GM21786 (cell line): ENCODE results near the gene CACNA2D3.
"Not testable (repeated sequence)": the region's sequence is repeated elsewhere in the genome, so short reads cannot be mapped to it uniquely, and the experiment has no call there.

Experiments
- ATAC-seq: cut with Tn5 transposase; IDR thresholded peaks from one replicate; pipeline ENCODE4 v1.9.1; 2021; ENCODE audit not compliant: unreplicated experiment

The CACNA2D3 gene

DNA sequence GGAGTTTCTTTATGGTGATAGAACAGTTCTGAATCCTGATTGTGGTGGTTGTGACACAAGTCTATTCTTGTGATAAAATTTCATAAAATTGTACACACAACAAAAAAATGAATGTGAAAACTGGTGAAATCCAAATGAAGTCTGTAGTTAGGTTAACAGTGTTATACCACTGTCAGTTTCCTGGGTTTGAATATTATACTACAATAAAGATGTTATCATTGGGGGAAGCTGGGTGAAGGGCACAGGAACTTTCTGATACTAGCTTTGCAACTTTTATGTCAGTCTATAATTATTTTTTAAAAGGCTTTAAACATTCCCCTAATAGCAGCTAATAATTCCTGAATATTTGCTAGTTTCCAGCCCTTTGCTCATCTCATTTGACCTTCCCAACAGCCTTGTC, 485.7 kb downstream of the CACNA2D3 start:
- no peak for ATAC-seq

GRCh38 chr3:54619053-54619452, 496.7 kb downstream of the CACNA2D3 start:
- no peak for ATAC-seq

- no peak for ATAC-seq
Measured at GRCh38 chr3:54619531-54619930, 497.2 kb downstream of the CACNA2D3 start.

DNA sequence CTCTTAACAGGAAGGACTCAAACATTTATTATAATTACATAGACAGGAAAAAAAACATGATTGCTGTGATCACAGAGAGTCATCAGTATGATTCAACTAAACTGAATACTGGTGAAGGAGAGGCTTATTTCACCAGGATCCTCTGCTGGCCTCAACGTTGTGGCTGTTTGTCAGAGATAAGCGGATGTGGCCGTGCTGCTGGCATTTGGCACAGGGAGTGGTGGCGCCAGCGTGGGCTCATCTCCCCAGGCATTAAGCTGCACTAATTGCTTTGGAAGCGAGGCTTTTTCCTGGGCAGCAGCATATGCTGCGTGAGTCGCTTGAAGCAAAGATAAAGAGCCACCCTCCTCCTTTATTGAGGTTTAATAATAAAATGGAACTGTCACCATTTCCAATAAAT, 498.8 kb downstream of the CACNA2D3 start:
- ATAC-seq: no peak

GRCh38 chr3:54622678-54623077, 500.3 kb downstream of the CACNA2D3 start:
- no peak for ATAC-seq

- ATAC-seq: no peak
Measured at GRCh38 chr3:54625805-54626787, 503.7 kb downstream of the CACNA2D3 start.

DNA sequence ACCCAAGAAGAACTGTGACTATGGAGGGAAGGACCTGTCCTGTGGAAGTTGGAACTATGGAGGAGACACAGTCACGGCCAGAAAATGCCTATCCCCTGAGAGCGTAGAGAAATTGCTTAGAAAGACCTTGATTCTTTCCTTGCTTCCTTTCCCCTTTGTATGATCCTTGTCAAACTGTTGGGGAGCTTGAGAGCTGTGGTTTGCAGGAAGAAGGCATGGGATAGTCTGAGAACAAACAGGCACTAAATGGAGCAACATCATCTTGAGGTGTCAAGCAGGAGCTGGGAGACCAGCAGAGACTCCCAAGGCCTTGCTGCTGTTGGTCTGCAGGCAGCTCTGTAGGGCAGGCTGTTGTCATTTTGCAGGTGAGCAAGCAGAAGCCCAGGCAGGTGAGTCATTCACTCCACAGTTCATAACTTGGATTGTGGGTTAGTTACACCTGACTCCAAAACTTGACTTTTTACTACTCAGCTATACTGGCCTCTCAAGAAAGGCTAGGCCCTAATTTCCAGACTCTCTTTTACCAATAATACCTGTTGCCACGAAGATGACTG, 506.6 kb downstream of the CACNA2D3 start:
- no peak for ATAC-seq

DNA sequence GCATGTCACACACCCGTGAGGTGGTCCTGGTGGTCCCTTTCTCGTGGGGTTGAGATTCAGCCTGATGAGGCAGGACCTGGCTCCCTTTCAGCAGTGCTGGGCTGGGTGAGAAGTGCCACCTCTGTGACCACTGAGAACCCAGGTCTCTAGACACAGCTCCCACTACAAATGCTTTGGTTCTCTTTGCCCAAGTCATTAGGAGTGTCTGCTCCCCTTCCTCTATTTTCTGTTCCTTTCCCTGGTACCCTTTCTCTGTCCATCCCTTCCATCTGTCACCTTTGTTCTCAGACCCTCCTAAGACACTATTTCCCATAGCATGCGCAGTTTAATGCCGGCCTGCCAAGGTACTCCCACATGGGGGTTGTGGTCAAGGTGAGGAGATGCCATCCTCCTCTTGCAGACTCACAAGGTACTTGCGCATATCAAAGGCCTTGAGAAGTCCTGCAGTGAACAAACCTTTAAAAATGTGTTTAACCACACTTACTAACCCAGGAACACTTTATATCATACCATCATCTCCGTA, 507.8 kb downstream of the CACNA2D3 start:
- ATAC-seq: no peak

DNA sequence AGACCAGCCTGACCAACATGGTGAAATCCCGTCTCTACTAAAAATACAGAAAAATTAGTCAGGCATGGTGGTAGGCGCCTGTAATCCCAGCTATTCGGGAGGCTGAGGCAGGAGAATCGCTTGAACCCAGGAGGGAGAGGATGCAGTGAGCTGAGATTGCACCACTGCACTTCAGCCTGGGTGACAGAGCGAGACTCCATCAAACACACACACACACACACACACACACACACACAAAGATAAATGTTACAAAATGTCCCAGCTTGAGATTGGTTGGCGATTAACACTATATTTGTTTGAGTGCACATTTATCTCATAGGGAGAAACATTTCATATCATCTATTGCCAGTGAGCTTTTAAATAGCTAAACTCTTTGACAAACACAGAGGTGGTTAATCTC, 508.6 kb downstream of the CACNA2D3 start:
- ATAC-seq: not testable (repeated sequence)

DNA sequence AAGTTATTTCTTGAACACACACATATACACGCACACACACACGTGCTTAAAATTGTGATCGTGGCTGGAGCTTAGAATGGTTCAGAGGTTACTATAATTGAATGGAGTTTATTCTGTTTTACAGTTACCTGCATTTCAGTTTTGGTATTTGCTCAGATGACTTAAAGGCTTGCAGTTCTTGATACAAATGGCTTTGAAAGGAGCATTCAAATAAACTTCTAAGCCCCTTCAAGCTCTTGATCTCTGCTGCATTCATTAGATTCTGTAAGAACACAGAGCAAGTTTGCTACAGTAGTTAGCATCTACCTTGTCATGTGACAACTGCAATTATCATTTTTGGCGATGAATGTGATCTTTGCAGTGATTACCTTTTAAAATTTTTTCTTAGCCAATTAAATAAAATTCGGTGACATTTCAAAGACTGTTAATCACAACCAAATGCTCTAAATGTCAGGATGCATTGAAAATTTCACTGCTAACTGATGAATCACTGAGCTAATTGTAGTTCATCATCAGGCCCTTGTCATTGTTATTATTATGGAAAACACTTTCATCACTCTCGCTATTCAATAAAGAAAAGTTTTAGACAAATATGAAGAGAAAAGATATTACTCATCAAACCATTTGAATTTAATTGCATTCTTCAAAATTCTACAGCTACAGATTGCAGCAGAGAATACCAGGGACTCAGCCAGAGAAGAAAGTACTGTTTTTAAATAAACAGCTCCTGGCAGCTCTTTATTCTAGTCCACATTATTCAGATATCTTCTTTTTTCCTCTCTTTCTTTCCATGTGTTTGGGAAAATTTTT, 509.4 kb downstream of the CACNA2D3 start:
- no peak for ATAC-seq

DNA sequence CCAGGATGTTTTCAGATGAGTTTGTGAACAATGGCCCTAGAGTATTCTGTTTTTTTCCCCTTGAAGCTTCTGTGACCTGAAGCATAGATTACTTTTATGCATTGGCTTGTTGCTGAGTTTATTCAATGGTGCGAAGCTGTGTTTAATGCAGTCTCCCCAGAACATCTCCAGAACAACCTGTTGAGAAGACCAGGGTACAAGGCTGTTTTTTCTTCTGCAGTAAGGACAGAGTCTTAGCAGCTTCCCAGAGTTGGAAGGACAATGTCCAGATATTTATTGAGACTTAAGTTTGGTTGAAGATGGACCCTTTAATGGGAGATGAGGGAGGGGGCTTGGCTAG, 509.9 kb downstream of the CACNA2D3 start:
- ATAC-seq: no peak

GRCh38 chr3:54632834-54633233, 510.5 kb downstream of the CACNA2D3 start:
- ATAC-seq: no peak

DNA sequence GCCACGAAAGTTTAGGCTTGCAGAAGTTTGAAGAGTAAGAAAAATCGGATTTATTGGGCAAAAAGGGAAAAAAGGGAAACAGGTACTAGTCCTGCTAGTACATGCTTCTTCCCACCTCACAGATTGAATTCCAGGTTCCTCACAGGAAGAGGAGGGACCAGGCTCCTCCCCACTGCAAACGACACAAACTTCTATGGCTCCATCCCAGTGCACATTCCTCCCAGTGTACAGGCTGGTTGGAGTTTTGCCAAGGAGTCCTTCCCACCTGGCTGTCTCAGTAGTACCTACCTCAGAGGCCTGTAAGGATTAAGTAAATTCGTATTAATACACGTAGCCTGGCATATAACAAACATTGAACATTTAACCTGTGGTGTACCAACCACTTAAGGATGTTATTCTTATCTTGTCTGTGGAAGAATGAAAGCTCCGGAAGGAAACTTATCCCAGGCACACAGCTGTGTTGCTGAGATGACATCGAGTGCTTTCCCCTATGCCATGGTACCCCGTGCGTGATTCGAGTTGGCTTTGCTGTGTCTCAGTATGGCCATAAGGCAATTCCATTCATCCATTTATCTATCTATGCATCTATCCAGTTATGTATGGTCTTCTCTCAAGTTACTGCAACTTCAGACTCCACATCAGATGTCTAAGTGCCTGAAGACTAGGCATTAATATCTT, 511.2 kb downstream of the CACNA2D3 start:
- ATAC-seq: no peak

DNA sequence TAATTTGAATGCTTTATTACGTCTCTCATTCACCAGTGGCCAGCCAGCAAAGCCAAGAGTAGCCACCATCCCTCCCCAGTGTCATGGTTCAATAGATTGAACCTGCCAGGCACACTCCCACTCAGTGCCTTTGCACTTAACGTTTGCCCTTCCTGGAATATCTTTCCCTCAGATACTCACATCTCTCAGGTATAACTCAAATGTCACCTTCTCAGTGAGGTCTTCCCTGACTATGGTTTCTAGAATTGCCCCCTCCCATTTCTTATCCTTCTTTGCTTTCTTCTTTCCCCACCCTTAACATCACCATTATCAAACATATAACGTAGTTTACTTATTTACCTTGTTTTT, 511.7 kb downstream of the CACNA2D3 start:
- ATAC-seq: no peak

GRCh38 chr3:54639790-54640372, 517.5 kb downstream of the CACNA2D3 start:
- not testable (repeated sequence) for ATAC-seq

GRCh38 chr3:54641226-54642014, 519.1 kb downstream of the CACNA2D3 start:
- no peak for ATAC-seq

DNA sequence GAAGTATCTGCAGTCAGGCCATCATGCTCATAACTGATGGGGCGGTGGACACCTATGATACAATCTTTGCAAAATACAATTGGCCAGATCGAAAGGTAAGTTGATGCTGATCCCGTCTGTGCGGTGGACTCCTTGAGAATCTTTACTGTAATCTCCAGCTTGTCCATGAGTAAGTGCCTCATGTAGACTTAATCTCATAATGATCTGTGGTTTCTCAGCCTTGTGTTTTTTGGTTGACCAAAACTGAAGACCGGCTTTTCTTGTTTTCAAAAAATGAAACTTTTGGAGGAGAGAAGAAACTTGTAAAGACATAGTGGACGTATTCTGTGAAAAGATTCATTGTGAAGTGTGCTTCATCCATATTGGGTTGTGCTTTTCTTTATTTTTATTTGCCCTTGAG, 519.8 kb downstream of the CACNA2D3 start:
- no peak for ATAC-seq

DNA sequence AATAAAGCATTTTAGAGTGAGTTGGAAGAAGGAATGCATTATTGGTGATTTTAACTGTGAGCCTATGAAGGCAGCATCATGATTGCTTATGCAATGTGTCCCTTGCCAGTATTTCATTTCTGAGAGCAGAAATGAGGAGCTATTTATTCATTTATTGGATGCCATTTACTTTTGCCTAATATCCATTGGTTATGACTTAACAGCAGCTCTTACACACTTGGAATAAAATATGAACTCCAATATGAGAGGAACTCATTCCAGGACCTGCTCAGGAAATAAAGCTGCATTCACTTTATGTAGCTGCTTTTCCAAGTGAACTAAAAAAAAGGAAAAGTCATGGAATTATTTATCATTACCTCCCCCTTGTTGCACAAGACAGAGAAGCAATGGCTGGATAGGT, 525.4 kb downstream of the CACNA2D3 start:
- no peak for ATAC-seq

DNA sequence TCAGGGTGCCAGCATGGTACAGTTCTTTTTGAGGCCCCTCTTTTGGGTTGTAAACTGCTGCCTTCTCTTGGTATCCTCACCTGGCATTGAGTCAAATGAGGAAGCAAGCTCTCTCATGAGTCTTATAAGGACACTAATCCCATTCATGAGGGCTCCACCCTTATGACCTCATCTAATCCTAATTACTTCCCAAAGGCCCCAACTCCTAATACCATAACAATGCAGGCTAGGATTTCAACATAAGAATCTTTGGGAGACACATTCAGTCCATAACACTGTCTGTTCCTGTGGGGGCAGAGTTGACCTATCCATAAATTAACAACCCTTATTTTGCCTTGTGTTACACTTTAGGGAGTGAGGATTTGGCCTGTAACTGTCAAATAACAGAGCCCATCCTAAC, 527.2 kb downstream of the CACNA2D3 start:
- ATAC-seq: no peak
